OCI-LY7 (cell line): ENCODE data around the gene PTGR2.

ENCODE experiments used
- CTCF ChIP-seq: fragments of 200-600 bp; sonication (generic); conservative IDR thresholded peaks from 2 replicates; pipeline ENCODE4 v1.5.1; 2014; ENCODE audit warnings: mild to moderate bottlenecking, antibody characterized with exemption, low read length, moderate library complexity, mixed read lengths
- EZH2phosphoT487 ChIP-seq: fragments of 200-600 bp; sonication (generic); IDR thresholded peaks from 2 replicates; pipeline ENCODE4 v1.6.1; 2018; ENCODE audit warnings: low read depth, borderline replicate concordance, mild to moderate bottlenecking, mixed run types, antibody characterized with exemption, low read length, moderate library complexity, mixed read lengths

GRCh38 chr14:73916324-73916723 is 64.7 kb downstream of the PTGR2 start:
- no peak for TF ChIP-seq CTCF
- TF ChIP-seq EZH2phosphoT487: no peak
